ENCODE results near the gene PDPR. TPM values are rescaled to one million over a fixed set of nuclear protein-coding genes. Genes with fewer than 3 reads are reported as not detected.
A peak's percentile ranks its signal among the peaks of the same experiment; 100 is the strongest.

The PDPR gene
- total and polyA plus RNA-seq, 2 experiments from 2014 or later: 8.3 to 38.2 TPM

DNA sequence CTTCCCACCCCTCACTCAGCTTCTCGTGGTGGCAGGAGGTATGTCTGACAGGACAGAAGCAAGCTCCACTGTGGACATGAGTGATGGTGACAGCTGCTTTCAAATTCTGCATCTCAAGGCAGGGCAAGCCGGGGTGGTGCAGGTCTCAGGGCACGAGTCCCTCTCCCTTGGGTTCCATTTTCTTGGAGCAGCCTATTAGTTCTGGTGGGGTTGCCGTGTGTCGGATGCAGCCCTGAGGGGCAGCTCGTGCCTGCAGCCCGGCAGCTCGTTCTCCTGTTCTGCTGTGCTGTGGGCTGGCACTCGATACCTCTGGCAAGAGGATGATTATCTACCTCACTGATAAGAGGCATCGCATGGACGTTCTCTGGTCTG, 43.0 kb downstream of the PDPR start (continued):
- TF ChIP-seq ZNF114 (CRISPR knock-in tag; IDR thresholded peaks at IDR 0.05): no peak
- TF ChIP-seq JUNB (IDR thresholded peaks at IDR 0.05; ENCODE audit: unreplicated experiment): no peak
- TF ChIP-seq, protein P1, sequence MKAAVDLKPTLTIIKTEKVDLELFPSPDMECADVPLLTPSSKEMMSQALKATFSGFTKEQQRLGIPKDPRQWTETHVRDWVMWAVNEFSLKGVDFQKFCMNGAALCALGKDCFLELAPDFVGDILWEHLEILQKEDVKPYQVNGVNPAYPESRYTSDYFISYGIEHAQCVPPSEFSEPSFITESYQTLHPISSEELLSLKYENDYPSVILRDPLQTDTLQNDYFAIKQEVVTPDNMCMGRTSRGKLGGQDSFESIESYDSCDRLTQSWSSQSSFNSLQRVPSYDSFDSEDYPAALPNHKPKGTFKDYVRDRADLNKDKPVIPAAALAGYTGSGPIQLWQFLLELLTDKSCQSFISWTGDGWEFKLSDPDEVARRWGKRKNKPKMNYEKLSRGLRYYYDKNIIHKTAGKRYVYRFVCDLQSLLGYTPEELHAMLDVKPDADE (IDR thresholded peaks at IDR 0.05): no peak
- no peak for TF ChIP-seq NANOG (IDR thresholded peaks at IDR 0.05; ENCODE audit: borderline replicate concordance)

DNA sequence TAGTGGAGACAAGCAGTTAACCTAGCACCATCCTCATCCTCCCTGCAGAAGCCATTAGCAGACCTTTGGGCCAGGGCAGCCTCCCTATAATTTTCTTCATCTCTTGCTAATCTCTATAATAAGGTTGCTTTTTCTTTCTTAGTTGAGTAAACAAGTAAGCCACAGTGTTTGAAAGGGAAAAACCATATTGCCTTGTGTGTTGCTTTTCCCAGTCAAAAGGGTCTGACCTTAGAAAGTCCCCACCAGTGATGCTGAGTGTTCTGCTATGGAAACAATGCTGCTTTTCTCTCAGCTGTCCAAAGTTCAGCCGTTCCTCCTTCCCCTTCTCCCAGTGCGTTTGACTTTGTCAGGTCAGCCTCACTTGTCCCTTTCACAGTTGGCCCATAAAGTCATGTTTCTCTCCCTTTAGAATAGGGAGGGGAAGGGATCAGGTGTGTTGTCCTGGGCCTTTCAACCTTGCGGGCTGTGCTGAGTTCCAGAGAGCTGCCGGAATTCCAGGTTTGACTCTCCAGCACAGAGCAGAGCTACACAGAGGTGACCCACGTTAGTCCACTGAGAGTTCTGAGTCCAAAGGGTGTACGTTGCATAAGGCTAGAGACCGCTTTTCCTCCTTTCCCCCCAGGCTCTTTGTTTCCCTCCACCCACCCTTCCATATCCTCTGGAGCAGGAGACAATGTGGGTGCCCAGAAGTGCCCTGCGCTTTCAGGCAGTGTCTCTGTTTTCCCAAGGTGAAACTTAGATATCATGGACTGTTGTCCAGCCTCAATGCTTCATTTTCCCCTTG, 43.5 kb downstream of the PDPR start:
- Histone ChIP-seq H3K4me2 (no peak overlapping the region), H2AFZ (no peak overlapping the region), H4K20me1 (replicated peaks; ENCODE audit: insufficient read depth) (peaks cover 42% of the 10 kb centered on the region), H3K9me2 (ENCODE audit: insufficient read depth) (no peaks in the 10 kb centered on the region), H3K36me3 (ENCODE audit: insufficient read depth) (peaks cover 56% of the 10 kb centered on the region), H3K79me2 (replicated peaks; ENCODE audit: insufficient read depth) (no peaks in the 10 kb centered on the region), H3K4me1 (ENCODE audit: insufficient read depth) (no peaks in the 10 kb centered on the region), H3K27me3 (ENCODE audit: insufficient read depth) (no peaks in the 10 kb centered on the region), H3F3A (replicated peaks; ENCODE audit: low read depth) (peaks cover 24% of the 10 kb centered on the region), H3K4me3 (no peak overlapping the region), H3K27ac (ENCODE audit: low read depth) (no peak overlapping the region)
- Mint-ChIP-seq H3K4me3 (no peak overlapping the region), H3K27me3 (ENCODE audit: insufficient read depth, low read depth, poor library complexity) (no peaks in the 10 kb centered on the region), H3K36me3 (ENCODE audit: low read depth) (peaks cover 27% of the 10 kb centered on the region), H3K4me1 (no peaks in the 10 kb centered on the region), H3K9me3 (no peaks in the 10 kb centered on the region), H3K27ac (peak overlapping the region; percentile 11; the same call in 1 of the 2 replicates)
- ATAC-seq (no peak), DNase-seq (ENCODE audit: low spot score) (no peak)
- TF ChIP-seq, protein P2, sequence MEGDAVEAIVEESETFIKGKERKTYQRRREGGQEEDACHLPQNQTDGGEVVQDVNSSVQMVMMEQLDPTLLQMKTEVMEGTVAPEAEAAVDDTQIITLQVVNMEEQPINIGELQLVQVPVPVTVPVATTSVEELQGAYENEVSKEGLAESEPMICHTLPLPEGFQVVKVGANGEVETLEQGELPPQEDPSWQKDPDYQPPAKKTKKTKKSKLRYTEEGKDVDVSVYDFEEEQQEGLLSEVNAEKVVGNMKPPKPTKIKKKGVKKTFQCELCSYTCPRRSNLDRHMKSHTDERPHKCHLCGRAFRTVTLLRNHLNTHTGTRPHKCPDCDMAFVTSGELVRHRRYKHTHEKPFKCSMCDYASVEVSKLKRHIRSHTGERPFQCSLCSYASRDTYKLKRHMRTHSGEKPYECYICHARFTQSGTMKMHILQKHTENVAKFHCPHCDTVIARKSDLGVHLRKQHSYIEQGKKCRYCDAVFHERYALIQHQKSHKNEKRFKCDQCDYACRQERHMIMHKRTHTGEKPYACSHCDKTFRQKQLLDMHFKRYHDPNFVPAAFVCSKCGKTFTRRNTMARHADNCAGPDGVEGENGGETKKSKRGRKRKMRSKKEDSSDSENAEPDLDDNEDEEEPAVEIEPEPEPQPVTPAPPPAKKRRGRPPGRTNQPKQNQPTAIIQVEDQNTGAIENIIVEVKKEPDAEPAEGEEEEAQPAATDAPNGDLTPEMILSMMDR (conservative IDR thresholded peaks at IDR 0.05; ENCODE audit: low read depth in 2 of 2): no peak
- TF ChIP-seq REST (IDR thresholded peaks at IDR 0.05; ENCODE audit: unreplicated experiment): no peak
- TF ChIP-seq STAT1 (IDR thresholded peaks at IDR 0.05; ENCODE audit: unreplicated experiment): no peak
- no peak for TF ChIP-seq CREB1 (CRISPR knock-in tag; IDR thresholded peaks at IDR 0.05; ENCODE audit: low read depth)
- no peak for TF ChIP-seq EZH2phosphoT487 (IDR thresholded peaks at IDR 0.05; ENCODE audit: unreplicated experiment)
- TF ChIP-seq NANOG (IDR thresholded peaks at IDR 0.05; ENCODE audit: borderline replicate concordance): no peak
- TF ChIP-seq, protein P1 (IDR thresholded peaks at IDR 0.05): no peak
- TF ChIP-seq JUNB (IDR thresholded peaks at IDR 0.05; ENCODE audit: unreplicated experiment): no peak
- TF ChIP-seq EZH2 (IDR thresholded peaks at IDR 0.05; ENCODE audit: low read depth, unreplicated experiment): no peak
- TF ChIP-seq ZNF114 (CRISPR knock-in tag; IDR thresholded peaks at IDR 0.05): no peak
- TF ChIP-seq POLR2AphosphoS5 (IDR thresholded peaks at IDR 0.05; ENCODE audit: low read depth): no peak
- TF ChIP-seq ZNF331 (CRISPR knock-in tag; IDR thresholded peaks at IDR 0.05; ENCODE audit: low read depth): no peak
